Fibroblast of skin of left biceps (primary cell): Measurements from ENCODE around the gene BATF2.
A peak's percentile ranks its signal among the peaks of the same experiment; 100 is the strongest.

Experiments used
- DNase-seq, 2 experiments: peaks; one replicate each; pipeline ENCODE4 v3.0.0-alpha.2; 2013; ENCODE audit warnings: low read depth in 2 of 2

Gene BATF2

GRCh38 chr11:64969209-64969608 lies 27.6 kb downstream of the BATF2 start:
- peak; percentile 20 to 23 for DNase-seq

GRCh38 chr11:64967375-64967774 lies 29.4 kb downstream of the BATF2 start:
- DNase-seq, result no peak

GRCh38 chr11:64963072-64963631 lies 33.6 kb downstream of the BATF2 start:
- no peak for DNase-seq

- no peak for DNase-seq
These were observed 36.1 kb downstream of the BATF2 start for GRCh38 chr11:64960719-64961118.

GRCh38 chr11:64959498-64959897 lies 37.3 kb downstream of the BATF2 start:
- no peak for DNase-seq

GRCh38 chr11:64954201-64954600 lies 42.6 kb downstream of the BATF2 start:
- no peak for DNase-seq

GRCh38 chr11:64951529-64951928 lies 45.2 kb downstream of the BATF2 start:
- DNase-seq, result no peak

GRCh38 chr11:64947208-64947814 lies 49.5 kb downstream of the BATF2 start:
- DNase-seq, result no peak
